GM19463 (cell line): ENCODE measurements around the gene FBXL7.

Source experiments
- ATAC-seq: cut with Tn5 transposase; IDR thresholded peaks from one replicate; pipeline ENCODE4 v1.9.1; 2021; ENCODE audit warnings: mild to moderate bottlenecking, moderate library complexity; ENCODE audit not compliant: unreplicated experiment

Gene FBXL7

GRCh38 chr5:15796557-15796956 is 296.6 kb downstream of the FBXL7 start:
- ATAC-seq: no peak

GRCh38 chr5:15797116-15797515 is 297.1 kb downstream of the FBXL7 start:
- ATAC-seq: no peak

GRCh38 chr5:15798006-15798405 is 298.0 kb downstream of the FBXL7 start:
- ATAC-seq: no peak

GRCh38 chr5:15799014-15799413 is 299.0 kb downstream of the FBXL7 start:
- no peak for ATAC-seq

GRCh38 chr5:15799612-15800011 is 299.6 kb downstream of the FBXL7 start:
- ATAC-seq: no peak

GRCh38 chr5:15803280-15803679 is 303.3 kb downstream of the FBXL7 start:
- no peak for ATAC-seq

GRCh38 chr5:15806613-15807012 is 306.6 kb downstream of the FBXL7 start:
- no peak for ATAC-seq

- ATAC-seq: no peak
Observed at GRCh38 chr5:15807248-15807647, 307.3 kb downstream of the FBXL7 start.

- ATAC-seq: no peak
Observed at GRCh38 chr5:15807871-15808270, 307.9 kb downstream of the FBXL7 start.

GRCh38 chr5:15808577-15808976 is 308.6 kb downstream of the FBXL7 start:
- ATAC-seq: no peak

- no peak for ATAC-seq
Observed at GRCh38 chr5:15819617-15820016, 319.6 kb downstream of the FBXL7 start.

- ATAC-seq: no peak
Observed at GRCh38 chr5:15821506-15821905, 321.5 kb downstream of the FBXL7 start.

GRCh38 chr5:15823398-15823797 is 323.4 kb downstream of the FBXL7 start:
- no peak for ATAC-seq

GRCh38 chr5:15827741-15828140 is 327.8 kb downstream of the FBXL7 start:
- ATAC-seq: no peak

- no peak for ATAC-seq
Observed at GRCh38 chr5:15831408-15831807, 331.4 kb downstream of the FBXL7 start.

- ATAC-seq: no peak
Observed at GRCh38 chr5:15833365-15833764, 333.4 kb downstream of the FBXL7 start.

GRCh38 chr5:15834596-15835245 is 334.7 kb downstream of the FBXL7 start:
- ATAC-seq: no peak

- ATAC-seq: no peak
Observed at GRCh38 chr5:15835514-15835913, 335.5 kb downstream of the FBXL7 start.

GRCh38 chr5:15837551-15838289 is 337.7 kb downstream of the FBXL7 start:
- ATAC-seq: no peak

- no peak for ATAC-seq
Observed at GRCh38 chr5:15844253-15844652, 344.3 kb downstream of the FBXL7 start.

- ATAC-seq: no peak
Observed at GRCh38 chr5:15844871-15845270, 344.9 kb downstream of the FBXL7 start.

- no peak for ATAC-seq
Observed at GRCh38 chr5:15850536-15850935, 350.6 kb downstream of the FBXL7 start.

GRCh38 chr5:15850939-15851341 is 351.0 kb downstream of the FBXL7 start:
- no peak for ATAC-seq
